Liver (tissue), 9 donors: ENCODE data around the gene NHSL2. TPM values are rescaled to one million over a fixed set of nuclear protein-coding genes. Genes with fewer than 3 reads are reported as not detected.

Experiments
- DNase-seq: peaks from one replicate; pipeline ENCODE4 v3.0.0-alpha.2; 2017; ENCODE audit warnings: low spot score
- H3K27ac ChIP-seq, 2 donors: one replicate each; pipeline ENCODE4 v1.7.0; 2013; ENCODE audit warnings: inconsistent platforms in 2 of 2, low read length in 2 of 2, control low read depth in 1 of 2, low read depth in 1 of 2, mild to moderate bottlenecking in 1 of 2
- H3K27me3 ChIP-seq, 4 donors: one replicate each; pipeline versions ENCODE4 v1.6.1 to v1.7.0; 2013; ENCODE audit warnings: low read length in 3 of 4, inconsistent platforms in 1 of 4, mild to moderate bottlenecking in 1 of 4, moderate library complexity in 1 of 4; ENCODE audit not compliant: control insufficient read depth in 4 of 4, insufficient read depth in 4 of 4
- H3K36me3 ChIP-seq, 4 donors: one replicate each; pipeline versions ENCODE4 v1.6.1 to v1.7.0; 2013; ENCODE audit warnings: low read length in 3 of 4, mild to moderate bottlenecking in 3 of 4, low read depth in 1 of 4, moderate library complexity in 1 of 4; ENCODE audit not compliant: control insufficient read depth in 4 of 4, insufficient read depth in 3 of 4
- H3K4me1 ChIP-seq, 4 donors: one replicate each; pipeline versions ENCODE4 v1.6.1 to v1.7.0; 2013; ENCODE audit warnings: low read length in 3 of 4, mild to moderate bottlenecking in 3 of 4, moderate library complexity in 1 of 4; ENCODE audit not compliant: control insufficient read depth in 4 of 4, insufficient read depth in 4 of 4
- H3K4me3 ChIP-seq, 3 donors: one replicate each; pipeline versions ENCODE4 v1.6.1 to v1.7.0; 2013; ENCODE audit warnings: low read length in 3 of 3, control low read depth in 1 of 3, low read depth in 1 of 3, mild to moderate bottlenecking in 1 of 3
- H3K9ac ChIP-seq, 2 donors: one replicate each; pipeline ENCODE4 v1.7.0; 2013; ENCODE audit warnings: low read length in 2 of 2, mild to moderate bottlenecking in 2 of 2, moderate library complexity in 2 of 2, control low read depth in 1 of 2, low read depth in 1 of 2
- H3K9me3 ChIP-seq, 4 donors: one replicate each; pipeline versions ENCODE4 v1.6.1 to v1.7.0; 2013; ENCODE audit warnings: low read length in 3 of 4; ENCODE audit not compliant: control insufficient read depth in 4 of 4
- ATF3 ChIP-seq: IDR thresholded peaks from 2 replicates; pipeline ENCODE4 v1.6.1; 2016; ENCODE audit warnings: antibody characterized with exemption
- EGR1 ChIP-seq, 2 donors: IDR thresholded peaks; 2 replicates each; pipeline ENCODE4 v1.6.1; 2016 to 2018; ENCODE audit warnings: antibody characterized with exemption in 2 of 2, low read depth in 2 of 2
- FOXA1 ChIP-seq: IDR thresholded peaks from 2 replicates; pipeline ENCODE4 v1.6.1; 2016; ENCODE audit warnings: antibody characterized with exemption
- FOXA2 ChIP-seq: IDR thresholded peaks from 2 replicates; pipeline ENCODE4 v1.6.1; 2016; ENCODE audit warnings: antibody characterized with exemption
- GABPA ChIP-seq, 2 donors: IDR thresholded peaks in 1 of 2; conservative IDR thresholded peaks in 1 of 2; 2 replicates each; pipeline ENCODE4 v1.6.1; 2016; ENCODE audit warnings: antibody characterized with exemption in 2 of 2, mild to moderate bottlenecking in 1 of 2, moderate library complexity in 1 of 2
- HNF4A ChIP-seq, 2 donors: conservative IDR thresholded peaks; 2 replicates each; pipeline ENCODE4 v1.6.1; 2016; ENCODE audit warnings: antibody characterized with exemption in 2 of 2, mild to moderate bottlenecking in 2 of 2
- HNF4G ChIP-seq: IDR thresholded peaks from 2 replicates; pipeline ENCODE4 v1.6.1; 2016; ENCODE audit warnings: antibody characterized with exemption
- JUND ChIP-seq, 2 donors: IDR thresholded peaks; 2 replicates each; pipeline ENCODE4 v1.6.1; 2016; ENCODE audit warnings: antibody characterized with exemption in 2 of 2
- NR2F2 ChIP-seq: IDR thresholded peaks from 2 replicates; pipeline ENCODE4 v1.6.1; 2016; ENCODE audit warnings: antibody characterized with exemption
- RAD21 ChIP-seq, 2 donors: IDR thresholded peaks; 2 replicates each; pipeline ENCODE4 v1.6.1; 2016; ENCODE audit warnings: antibody characterized with exemption in 2 of 2, mild to moderate bottlenecking in 2 of 2
- RXRA ChIP-seq, 2 donors: IDR thresholded peaks; 2 replicates each; pipeline ENCODE4 v1.6.1; 2017 to 2018; ENCODE audit warnings: antibody characterized with exemption in 2 of 2, mild to moderate bottlenecking in 1 of 2
- SP1 ChIP-seq: IDR thresholded peaks from 2 replicates; pipeline ENCODE4 v1.6.1; 2018; ENCODE audit warnings: antibody characterized with exemption, mild to moderate bottlenecking
- TAF1 ChIP-seq: conservative IDR thresholded peaks from 2 replicates; pipeline ENCODE4 v1.6.1; 2016; ENCODE audit warnings: antibody characterized with exemption, mild to moderate bottlenecking
- YY1 ChIP-seq: IDR thresholded peaks from 2 replicates; pipeline ENCODE4 v1.6.1; 2016; ENCODE audit warnings: antibody characterized with exemption, mild to moderate bottlenecking
- ZBTB33 ChIP-seq: IDR thresholded peaks from 2 replicates; pipeline ENCODE4 v1.6.1; 2016; ENCODE audit warnings: antibody characterized with exemption
- WGBS: extraction: QIAGEN DNeasy Blood & Tissue Kit; methylation state at CpG from one replicate; pipeline ENCODE4 v1.1.7; 2013; 5-methylcytosine and 5-hydroxymethylcytosine counted together
- polyA plus RNA-seq, 2 donors: library from polyadenylated mRNA; stranded (reverse) in 1 of 2; unstranded in 1 of 2; fragments of 200-250 nt in 1 of 2; fragments of >200 nt in 1 of 2; fragmentation: Nextera tagmentation in 1 of 2; extraction: Ambion mirVana in 1 of 2; gene quantifications; one replicate each; pipeline versions ENCODE4 v1.2.1 to v1.2.3, GENCODE V29; 2013 to 2015
- total RNA-seq, 2 donors: library from RNA; depleted of rRNA; stranded (reverse); fragments of >200 nt; gene quantifications; one replicate each; pipeline ENCODE4 v1.2.3, GENCODE V29; 2014
- TF ChIP-seq, protein P1 (sequence below): IDR thresholded peaks from 2 replicates; pipeline ENCODE4 v1.6.1; 2016; ENCODE audit warnings: antibody characterized with exemption, mild to moderate bottlenecking
- TF ChIP-seq, protein P2 (sequence below): IDR thresholded peaks from 2 replicates; pipeline ENCODE4 v1.6.1; 2016; ENCODE audit warnings: antibody characterized with exemption
- TF ChIP-seq, protein P3 (sequence below): fragments of 150-350 bp; IDR thresholded peaks from 2 replicates; pipeline ENCODE4 v1.5.1; 2017; ENCODE audit warnings: improper control_type of control experiment, low read depth, low read length; ENCODE audit not compliant: missing input control
- donor health status: healthy.
- donor health status: healthy.
- donor health status: healthy.
- donor health status: healthy.
- donor health status: healthy.

The NHSL2 gene
- total and polyA plus RNA-seq, 4 donors, result 0.45 to 1.3 (median 1.1) TPM

GRCh38 chrX:71953946-71954345 is 43.3 kb downstream of the NHSL2 start:
- no peak overlapping the region for H3K27ac ChIP-seq
- no peak overlapping the region for H3K4me3 ChIP-seq
- TF ChIP-seq HNF4G (no peak), YY1 (no peak)
- H3K4me1 ChIP-seq, result no peaks in the 10 kb centered on the region
- H3K27me3 ChIP-seq, result peaks cover 0 to 3% (median 0%) of the 10 kb centered on the region in 4 donors
- DNase-seq, result no peak
- 73% methylated on average over 2 of the region's 2 CpGs for WGBS
- H3K9ac ChIP-seq, result no peak overlapping the region
- no peaks in the 10 kb centered on the region for H3K36me3 ChIP-seq
- H3K9me3 ChIP-seq, result no peaks in the 10 kb centered on the region

GRCh38 chrX:71954458-71954857 is 43.8 kb downstream of the NHSL2 start:
- TF ChIP-seq YY1, result no peak
- peak; percentile 95 for TF ChIP-seq NR2F2

GRCh38 chrX:71955530-71956120 is 45.0 kb downstream of the NHSL2 start:
- Histone ChIP-seq H3K27ac (no peak overlapping the region), H3K9ac (no peak overlapping the region), H3K4me3 (no peak overlapping the region), H3K9me3 (no peaks in the 10 kb centered on the region), H3K4me1 (no peaks in the 10 kb centered on the region), H3K36me3 (no peaks in the 10 kb centered on the region), H3K27me3 (peaks cover 0 to 3% (median 0%) of the 10 kb centered on the region in 4 donors)
- TF ChIP-seq, protein P1, sequence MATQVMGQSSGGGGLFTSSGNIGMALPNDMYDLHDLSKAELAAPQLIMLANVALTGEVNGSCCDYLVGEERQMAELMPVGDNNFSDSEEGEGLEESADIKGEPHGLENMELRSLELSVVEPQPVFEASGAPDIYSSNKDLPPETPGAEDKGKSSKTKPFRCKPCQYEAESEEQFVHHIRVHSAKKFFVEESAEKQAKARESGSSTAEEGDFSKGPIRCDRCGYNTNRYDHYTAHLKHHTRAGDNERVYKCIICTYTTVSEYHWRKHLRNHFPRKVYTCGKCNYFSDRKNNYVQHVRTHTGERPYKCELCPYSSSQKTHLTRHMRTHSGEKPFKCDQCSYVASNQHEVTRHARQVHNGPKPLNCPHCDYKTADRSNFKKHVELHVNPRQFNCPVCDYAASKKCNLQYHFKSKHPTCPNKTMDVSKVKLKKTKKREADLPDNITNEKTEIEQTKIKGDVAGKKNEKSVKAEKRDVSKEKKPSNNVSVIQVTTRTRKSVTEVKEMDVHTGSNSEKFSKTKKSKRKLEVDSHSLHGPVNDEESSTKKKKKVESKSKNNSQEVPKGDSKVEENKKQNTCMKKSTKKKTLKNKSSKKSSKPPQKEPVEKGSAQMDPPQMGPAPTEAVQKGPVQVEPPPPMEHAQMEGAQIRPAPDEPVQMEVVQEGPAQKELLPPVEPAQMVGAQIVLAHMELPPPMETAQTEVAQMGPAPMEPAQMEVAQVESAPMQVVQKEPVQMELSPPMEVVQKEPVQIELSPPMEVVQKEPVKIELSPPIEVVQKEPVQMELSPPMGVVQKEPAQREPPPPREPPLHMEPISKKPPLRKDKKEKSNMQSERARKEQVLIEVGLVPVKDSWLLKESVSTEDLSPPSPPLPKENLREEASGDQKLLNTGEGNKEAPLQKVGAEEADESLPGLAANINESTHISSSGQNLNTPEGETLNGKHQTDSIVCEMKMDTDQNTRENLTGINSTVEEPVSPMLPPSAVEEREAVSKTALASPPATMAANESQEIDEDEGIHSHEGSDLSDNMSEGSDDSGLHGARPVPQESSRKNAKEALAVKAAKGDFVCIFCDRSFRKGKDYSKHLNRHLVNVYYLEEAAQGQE, result no peak
- TF ChIP-seq, protein P2, sequence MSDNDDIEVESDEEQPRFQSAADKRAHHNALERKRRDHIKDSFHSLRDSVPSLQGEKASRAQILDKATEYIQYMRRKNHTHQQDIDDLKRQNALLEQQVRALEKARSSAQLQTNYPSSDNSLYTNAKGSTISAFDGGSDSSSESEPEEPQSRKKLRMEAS, result no peak
- TF ChIP-seq, protein P3, sequence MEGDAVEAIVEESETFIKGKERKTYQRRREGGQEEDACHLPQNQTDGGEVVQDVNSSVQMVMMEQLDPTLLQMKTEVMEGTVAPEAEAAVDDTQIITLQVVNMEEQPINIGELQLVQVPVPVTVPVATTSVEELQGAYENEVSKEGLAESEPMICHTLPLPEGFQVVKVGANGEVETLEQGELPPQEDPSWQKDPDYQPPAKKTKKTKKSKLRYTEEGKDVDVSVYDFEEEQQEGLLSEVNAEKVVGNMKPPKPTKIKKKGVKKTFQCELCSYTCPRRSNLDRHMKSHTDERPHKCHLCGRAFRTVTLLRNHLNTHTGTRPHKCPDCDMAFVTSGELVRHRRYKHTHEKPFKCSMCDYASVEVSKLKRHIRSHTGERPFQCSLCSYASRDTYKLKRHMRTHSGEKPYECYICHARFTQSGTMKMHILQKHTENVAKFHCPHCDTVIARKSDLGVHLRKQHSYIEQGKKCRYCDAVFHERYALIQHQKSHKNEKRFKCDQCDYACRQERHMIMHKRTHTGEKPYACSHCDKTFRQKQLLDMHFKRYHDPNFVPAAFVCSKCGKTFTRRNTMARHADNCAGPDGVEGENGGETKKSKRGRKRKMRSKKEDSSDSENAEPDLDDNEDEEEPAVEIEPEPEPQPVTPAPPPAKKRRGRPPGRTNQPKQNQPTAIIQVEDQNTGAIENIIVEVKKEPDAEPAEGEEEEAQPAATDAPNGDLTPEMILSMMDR, result no peak
- TF ChIP-seq RXRA (IDR thresholded peaks at IDR 0.05) (no peak), FOXA1 (no peak), ATF3 (no peak), EGR1 (IDR thresholded peaks at IDR 0.05; ENCODE audit: low read depth in 2 of 2) (no peak), JUND (IDR thresholded peaks at IDR 0.05) (no peak), RAD21 (IDR thresholded peaks at IDR 0.05) (no peak), SP1 (no peak), TAF1 (no peak), HNF4G (no peak), ZBTB33 (no peak), NR2F2 (no peak), HNF4A (conservative IDR thresholded peaks at IDR 0.05) (no peak), YY1 (no peak), FOXA2 (no peak), GABPA (IDR thresholded peaks at IDR 0.05 in 1 of 2, conservative IDR thresholded peaks at IDR 0.05 in 1 of 2) (no peak)
- DNase-seq, result no peak
- WGBS, result 89% methylated on average over 7 of the region's 7 CpGs

More at GRCh38 chrX:71954458-71954857, 43.8 kb downstream of the NHSL2 start:
- Histone ChIP-seq H3K27ac (no peak overlapping the region), H3K4me1 (no peaks in the 10 kb centered on the region), H3K9me3 (no peaks in the 10 kb centered on the region), H3K27me3 (peaks cover 0 to 3% (median 0%) of the 10 kb centered on the region in 4 donors), H3K9ac (no peak overlapping the region), H3K4me3 (no peak overlapping the region), H3K36me3 (no peaks in the 10 kb centered on the region)
- no peak for DNase-seq
- 76% methylated on average over 2 of the region's 2 CpGs for WGBS
